Dermis microvascular lymphatic vessel endothelial cell (primary cell): ENCODE measurements around the gene ZBTB39. TPM values are rescaled to one million over a fixed set of nuclear protein-coding genes. Genes with fewer than 3 reads are reported as not detected.
A peak's percentile ranks its signal among the peaks of the same experiment; 100 is the strongest.
"Not testable (repeated sequence)": the region's sequence is repeated elsewhere in the genome, so short reads cannot be mapped to it uniquely, and the experiment has no call there.

Experiments
- DNase-seq, 2 donors: peaks; one replicate each; pipeline versions ENCODE4 v3.0.0 to v3.0.0-alpha.2; 2010; ENCODE audit warnings: low read depth in 2 of 2
- total RNA-seq: library from RNA; depleted of rRNA; stranded (reverse); fragments of >200 nt; gene quantifications from 2 replicates; pipeline ENCODE4 v1.2.1, GENCODE V29; 2014

Gene ZBTB39
- total RNA-seq, 1 donor from 2014 or later: 5.6 TPM

DNA sequence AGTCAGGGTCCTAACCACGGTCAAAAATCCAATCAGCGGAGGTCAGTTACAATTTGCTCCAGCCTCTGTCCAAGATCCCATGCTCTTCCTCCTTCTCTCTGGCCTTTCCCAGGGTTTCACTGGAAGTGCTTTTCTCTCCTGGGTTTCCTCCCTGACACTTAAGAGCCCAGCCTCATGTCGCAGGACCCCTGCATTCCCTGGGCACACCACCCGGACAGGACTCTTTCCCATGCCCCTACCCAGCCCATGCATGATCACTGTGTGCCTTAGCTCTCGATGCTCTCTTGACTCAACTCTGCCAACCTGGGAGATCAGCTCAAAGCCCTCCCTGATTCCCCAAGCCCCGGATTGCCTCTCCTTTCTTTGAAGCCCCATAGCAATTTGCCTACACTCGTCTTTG, 25.4 kb upstream of the ZBTB39 start:
- DNase-seq: no peak

DNA sequence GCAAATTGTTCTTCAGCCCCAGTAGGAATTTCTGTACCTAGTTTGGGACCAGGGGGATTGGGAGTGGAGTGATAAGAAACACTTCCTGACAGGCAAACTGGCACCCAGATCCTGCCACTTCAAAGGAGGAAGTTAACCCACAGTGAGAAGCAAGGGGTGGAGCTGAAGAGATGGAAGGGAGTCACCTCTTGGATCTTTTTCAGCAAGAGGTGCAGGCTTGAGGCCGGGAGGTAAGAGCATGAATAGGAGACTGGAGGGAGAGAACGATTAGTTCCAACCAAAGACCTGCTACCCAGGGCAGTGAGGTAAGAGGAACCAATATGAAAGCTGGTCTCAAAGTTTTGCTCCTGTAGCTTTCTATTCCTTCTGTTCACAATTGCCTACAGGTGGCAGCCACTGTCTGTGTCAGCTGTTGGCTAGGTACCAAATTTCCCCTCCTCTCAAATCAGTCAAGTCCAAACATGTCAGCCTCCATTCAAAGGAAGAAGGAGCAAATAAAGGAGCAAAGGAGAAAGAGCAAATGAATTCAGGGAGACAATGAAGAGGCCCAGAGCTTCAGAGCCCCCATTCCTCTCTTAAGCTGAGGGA, 24.9 kb upstream of the ZBTB39 start:
- peak in 1 of 2 donors; percentile 12 for DNase-seq

DNA sequence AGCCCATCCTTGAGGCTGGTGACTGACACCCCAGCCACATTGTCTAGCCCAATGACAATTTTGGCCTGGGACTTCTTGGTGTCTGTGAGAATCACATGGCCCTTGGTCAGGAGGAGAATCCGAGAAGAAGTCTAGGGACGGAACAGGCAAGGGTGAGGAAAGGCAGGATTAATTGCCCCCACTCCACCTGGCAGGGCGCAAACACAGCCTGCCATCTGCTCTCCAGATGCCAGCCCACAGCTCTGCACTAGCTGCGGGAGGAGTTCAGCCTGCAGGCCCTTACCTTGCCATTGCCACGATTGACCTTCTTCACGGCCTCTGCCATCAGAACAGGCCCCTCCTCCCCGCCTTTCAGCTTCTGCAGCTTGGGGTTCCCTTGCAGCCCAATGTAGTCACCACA, 23.1 kb upstream of the ZBTB39 start:
- DNase-seq: no peak

DNA sequence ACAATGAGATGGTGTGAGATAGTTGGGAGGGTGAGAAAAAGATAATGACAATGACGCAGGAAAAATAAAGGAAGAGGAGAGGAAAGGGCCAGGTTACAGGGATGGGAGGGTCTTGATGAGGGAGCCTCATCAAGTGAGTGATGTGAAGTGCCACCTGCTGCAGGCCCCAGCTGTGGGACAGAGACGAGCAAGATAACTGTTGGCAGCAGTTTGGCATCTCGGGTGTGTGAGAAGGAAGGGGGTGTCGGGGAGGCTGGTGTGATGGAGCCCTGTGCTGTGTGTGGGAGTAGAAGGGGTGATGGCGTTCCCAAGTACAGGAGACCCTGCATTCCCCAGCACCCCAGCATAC, 21.4 kb upstream of the ZBTB39 start:
- no peak for DNase-seq

DNA sequence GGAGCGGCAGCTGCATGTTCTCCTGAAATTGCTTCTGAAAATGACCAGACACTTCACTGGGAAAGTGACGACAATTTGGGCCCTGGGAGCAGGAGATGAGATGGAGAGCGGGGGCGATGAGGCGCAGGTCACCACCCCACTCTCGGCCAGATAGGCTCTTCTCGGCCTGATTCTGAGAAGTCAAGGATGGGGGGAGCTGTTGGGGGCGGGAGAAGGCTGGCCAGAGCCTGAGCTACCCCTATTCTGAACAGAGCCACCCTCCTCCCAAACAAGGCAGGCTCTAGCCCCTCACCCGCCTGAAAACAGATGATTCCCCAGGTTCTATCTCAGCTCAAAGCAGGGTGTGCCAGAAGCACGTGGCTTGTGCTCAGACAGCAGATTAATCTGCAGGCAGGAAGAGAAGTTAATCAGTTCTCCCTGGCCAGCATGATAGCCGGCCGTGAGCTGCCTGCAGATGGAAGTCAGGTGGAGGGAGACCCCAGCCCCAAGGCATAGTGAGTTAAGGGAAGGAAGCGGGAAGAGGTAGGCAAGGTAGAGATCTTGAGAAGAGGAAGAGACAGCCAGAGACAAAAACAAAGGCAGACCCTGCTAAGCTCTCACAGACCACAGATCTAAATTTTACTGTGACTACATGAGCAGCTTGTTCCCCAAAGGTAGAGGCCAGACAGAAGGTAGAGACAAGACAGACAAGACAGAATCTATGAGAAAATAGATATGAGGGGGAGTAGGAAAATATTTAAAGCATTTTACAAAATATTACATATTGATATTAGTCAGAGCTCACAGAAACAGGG, 20.9 kb upstream of the ZBTB39 start:
- DNase-seq: no peak

DNA sequence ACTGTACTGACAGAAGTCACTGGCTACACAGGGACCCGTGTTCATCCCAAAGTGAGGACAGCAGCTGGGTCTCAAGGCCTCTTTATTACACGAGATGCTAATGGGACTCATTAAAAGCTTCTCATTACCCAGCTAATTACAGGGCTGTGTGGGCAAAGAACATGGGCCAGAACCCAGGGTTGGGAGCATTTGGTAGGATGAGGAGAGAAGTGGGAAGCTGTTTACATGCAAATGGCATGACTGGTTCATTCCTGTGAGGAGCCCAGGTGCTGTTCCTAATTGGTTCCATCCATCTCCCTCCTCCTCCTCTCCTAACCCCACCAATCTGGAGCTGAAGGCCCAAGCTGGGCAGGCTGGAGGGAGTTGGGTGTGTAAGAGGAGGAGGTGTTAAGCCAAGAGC, 18.9 kb upstream of the ZBTB39 start:
- no peak for DNase-seq

DNA sequence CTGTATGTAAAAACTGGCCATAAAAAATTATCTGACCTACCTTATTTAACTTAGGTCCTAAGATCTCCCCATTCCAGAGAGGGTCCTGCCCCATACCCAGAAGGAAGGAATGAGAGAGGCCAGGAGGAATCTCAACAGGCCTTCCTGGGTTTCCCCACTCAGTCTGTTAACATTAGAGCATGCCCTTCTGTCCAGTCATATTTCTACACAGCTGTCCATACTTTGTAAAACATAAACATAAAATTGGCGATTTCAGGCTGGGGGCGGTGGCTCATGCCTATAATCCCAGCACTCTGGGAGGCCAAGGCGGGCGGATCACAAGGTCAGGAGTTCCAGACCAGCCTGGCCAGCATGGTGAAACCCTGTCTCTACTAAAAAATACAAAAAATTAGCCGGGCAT, 16.0 kb upstream of the ZBTB39 start:
- DNase-seq: not testable (repeated sequence)

DNA sequence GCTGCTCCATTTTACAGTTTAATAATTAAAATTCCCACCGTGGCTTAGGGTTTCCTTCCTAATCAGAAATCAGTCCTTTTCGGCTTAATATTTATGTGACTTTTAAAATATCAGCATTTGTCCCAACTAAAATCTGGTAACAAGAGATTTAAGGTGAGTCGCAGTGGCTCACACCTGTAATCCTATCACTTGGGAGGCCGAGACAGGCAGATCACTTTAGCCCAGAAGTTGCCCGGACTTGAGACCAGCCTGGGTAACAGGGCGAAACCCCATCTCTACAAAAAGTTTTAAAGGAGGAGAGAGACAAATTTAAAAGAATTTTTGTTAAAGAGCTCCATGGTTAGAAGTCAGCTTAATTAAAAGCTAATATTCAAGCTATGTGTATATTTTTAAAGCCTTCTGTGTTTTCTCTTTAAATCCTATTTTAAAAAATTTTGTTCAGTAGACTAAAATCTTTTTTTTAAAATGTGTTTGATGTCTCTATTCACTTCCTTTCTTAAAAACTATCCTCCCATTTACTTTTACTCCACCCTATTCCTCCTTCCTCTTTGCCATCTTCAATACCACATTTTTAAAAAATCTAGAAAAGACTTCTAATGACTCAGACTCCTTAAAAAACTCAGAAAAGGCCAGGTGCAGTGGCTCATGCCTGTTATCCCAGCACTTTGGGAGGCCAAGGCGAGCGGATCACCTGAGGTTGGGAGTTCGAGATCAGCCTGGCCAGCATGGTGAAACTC, 13.8 kb upstream of the ZBTB39 start:
- no peak for DNase-seq

DNA sequence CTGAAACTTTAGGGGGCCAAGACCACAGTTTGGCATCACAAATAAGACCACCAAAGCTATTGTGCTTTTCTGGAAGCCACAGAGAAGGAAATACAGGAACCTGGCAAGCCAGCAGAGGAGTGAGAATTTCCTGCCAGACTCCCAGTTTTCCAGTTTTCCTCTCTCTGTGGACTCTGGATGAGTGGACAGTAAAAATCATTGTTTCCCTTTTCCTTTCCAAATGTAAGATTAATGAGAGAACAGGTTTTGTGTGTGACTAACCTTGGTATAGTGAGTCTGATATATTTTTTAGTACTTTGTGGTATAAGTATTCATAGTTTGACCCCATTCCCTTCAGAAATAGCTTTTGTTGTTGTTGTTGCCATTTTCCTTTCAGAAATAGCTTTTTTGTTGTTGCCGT, 12.6 kb upstream of the ZBTB39 start:
- DNase-seq: peak; percentile 34 to 45

DNA sequence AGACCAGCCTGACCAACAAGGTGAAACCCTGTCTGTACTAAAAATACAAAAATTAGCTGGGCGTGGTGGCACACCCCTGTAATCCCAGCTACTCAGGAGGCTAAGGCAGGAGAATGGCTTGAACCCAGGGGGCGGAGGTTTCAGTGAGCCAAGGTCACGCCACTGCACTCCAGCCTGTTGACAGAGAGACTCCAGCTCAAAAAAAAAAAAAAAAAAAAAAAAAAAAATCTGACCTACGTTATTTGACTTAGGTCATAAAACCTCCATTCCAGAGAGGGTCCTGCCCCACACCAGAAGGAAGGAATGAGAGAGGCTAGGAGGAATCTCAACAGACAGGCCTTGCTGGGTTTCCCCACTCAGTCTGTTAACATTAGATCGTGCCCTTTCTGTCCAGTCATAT, 12.0 kb upstream of the ZBTB39 start:
- DNase-seq: not testable (repeated sequence)

DNA sequence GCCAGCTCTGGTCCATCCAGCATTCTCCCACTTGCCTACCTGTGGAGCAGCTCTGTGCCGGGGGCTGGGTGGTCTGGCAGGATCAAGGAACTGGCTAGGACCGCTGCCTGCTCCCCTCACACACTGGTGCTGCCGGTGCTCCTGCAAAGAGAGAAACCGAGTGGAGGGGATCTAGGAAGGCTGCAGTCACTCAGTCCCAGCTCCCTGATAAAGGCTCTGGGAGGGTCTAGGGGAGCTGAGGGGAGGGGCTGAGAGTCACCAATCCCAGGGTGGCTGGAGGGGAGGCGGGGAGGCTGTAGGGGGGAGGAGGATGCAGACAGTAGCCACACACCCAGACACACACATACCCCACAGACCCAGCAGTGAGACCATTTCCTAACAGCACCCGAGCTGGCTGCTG, 10.0 kb upstream of the ZBTB39 start, which contains the start of gene TAC3:
Gene TAC3, minus strand, starts transcription at position 182 of the 400 bp plus-strand sequence. CDS start 732 bp downstream, outside the sequence.
- no peak for DNase-seq

DNA sequence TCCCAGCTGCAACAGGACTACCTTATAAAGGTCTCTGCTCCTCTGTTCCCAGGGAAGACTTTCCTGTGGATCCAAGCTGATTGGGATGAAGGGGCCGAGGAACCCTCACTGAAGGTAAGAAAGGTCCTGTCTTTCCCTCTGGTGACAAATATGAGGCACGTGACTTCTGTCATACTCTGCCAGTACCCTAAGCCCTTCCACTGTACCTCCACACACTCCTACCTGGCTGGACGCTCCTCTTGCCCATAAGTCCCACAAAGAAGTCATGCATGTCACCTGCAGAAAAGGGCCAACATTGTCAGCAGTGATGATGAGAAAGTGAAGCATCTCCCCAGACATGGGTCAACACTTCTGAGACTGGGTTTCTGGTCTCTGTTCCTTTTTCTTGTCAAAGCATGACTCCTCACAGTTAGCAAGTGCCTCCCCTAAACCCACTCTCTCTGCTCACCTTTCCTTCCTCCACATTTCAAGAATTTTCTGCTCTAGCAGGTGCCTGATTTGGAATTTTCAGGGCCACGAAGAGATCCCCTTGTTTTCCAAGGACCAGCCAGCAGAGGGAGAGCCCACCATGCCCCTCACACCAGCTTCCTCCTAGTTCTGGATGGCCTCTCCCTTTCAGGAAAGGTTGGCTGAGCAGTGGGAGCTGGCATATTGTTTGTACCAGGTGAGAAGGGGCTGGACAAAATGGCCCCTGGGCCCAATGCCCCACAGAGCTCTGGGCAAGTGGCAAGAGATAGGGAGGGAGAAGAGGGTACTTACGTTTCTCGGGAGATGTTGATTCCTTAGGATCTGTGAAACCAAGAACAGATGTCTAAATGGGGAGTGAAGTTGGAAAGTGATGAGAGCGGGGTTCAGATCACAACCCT, 6.5 kb upstream of the ZBTB39 start:
- no peak for DNase-seq

DNA sequence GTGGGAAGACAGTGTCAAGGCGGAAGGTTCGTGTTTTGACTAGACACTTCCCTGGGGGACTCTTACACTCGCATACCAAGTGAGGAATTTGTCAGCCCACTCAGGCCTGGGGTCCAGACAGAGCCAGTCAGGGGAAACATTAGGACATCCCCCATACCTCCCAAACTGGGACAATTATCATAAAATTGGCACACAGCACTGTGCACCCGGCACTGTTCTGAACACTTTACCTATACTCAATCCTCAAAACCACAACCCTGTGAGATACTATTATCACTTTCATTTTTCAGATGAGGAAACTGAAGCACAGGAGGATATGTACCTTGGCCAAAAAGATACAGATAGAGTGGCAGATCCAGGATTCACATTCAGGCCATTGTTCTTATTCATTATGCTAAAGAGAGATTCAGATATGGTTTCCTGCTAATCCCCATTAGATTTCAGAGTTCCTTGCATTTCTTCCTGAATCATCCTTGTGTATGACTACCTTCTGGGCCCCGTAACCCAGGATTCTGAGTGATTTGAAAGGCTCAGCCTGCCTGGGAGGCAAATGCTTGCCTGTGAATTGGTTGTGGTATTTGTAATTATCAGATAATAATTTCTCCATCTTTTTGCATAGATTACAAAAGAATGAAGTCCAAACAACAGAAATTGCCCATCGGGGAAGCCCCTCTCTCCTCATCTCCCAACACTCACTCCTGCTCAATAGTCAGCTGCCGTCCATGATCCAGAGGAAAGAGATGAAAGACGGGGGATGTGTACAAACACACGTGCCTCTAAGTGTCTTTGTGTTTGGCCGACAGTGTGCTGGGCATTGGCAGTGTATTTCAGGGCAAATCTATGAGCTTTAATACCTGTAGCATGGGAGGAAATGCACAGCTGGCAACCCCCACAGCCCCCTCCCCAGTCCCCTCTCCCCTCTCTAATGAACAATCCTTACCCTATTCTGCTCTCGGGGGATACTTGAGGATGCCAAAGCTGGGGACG, 5.4 kb upstream of the ZBTB39 start:
- DNase-seq: no peak

DNA sequence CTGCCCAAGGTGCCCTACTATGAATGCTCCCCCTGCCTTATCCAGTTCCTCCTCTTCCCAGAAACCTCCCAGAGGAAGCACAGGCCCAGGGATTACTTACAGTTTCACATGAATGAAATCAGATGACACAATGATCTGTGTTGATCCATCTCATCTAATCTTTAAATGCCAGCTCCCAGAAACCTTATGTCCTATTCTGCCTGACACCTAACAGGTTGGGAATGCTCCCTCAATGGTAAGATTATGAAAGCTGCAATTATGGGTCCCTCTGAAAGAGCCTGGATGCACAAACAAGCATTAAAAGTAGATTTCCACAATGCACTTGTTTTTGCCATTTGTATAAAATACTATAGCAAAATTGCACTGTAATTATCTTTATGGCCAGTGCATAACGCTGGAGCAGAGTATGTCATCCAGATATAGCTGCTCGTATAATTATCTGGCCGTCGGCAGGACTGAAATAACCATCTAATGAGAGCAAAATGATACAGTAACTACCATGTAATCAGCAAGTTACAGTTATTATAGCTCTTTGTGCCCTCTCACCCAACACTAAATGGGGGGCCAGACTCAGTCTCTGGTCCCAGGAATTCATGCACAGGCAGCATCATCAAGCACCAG, 4.4 kb upstream of the ZBTB39 start:
- DNase-seq: no peak

DNA sequence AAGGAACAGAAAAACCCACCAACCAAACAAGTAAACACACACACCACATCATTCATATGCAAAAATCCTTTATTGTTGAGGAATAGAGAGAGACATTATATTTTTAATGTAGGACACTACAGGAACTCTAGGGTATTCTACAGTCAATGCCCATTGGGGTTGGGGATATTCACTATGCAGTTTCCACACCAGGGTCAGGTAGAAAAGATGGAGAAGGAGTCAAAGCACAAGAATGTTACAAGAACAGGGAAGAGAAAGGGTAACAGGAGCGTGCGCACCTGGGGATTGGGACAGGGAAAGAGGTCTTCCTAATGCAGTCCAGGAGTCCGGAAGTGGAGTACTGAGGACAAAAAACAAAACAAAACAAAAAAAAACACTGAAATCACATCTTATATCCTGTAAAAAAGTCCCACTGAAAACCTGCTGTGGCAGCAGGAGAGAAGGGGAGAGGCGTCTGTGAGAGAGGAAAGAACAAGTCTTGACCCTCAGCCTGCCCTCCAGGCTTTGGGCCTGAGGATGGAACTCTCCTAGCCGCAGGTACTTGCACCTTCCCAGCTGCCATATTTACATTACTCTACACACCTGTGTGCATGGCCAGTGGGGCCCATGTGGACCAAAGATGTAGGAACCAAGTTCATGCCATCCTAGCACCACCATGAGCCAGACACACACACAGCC, 3.7 kb upstream of the ZBTB39 start:
- DNase-seq: no peak

DNA sequence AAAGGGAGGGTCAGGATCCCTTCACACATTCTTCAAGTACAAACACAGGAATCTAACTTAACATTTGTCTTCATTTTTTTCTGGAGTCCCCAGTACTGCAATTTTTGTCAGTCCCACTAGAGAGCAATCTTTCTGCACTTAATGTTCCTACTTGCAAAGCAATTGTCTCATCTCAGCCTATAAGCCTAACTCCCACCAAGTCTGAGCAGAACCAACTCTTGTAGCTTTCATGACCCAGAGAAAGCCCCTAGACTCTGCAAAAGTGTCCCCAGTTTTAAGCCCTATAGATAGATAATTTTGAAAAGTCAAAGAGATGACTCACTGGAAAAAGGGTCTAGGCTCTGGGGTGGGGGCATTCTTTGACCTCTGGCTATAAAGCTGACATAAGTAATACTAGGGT, 1.8 kb upstream of the ZBTB39 start:
- peak; percentile 65 to 66 for DNase-seq

DNA sequence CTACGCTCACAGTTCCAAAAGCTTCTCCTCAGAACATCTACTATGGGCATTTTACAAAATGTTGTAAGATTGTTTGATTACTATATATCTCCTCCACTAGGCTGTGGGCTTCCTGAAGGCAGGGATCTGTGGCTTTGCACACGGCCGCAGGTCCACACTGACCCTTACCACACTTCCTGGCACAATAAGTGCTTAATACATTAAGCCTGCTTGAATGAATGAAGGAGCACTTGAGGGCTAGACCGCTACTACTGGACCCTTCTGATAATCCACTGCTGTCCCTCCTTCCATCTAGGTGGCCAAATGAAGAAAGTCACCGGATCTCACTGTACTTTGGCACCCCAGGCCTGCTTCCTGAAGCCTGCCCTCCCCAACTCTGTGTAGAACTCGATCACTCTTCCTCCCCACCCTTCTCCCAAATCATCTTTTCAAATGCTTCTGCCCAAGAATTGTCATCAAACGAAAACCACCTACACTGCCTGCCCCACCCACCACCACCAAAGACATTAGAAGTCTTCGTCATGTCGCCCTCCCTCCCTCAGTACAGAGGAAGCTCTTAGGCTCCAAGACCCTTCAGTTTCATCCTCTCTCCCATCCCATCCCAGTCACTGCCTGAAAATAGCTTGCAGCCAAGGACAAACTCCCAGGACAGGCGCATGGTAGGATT, 596 bp upstream of the ZBTB39 start:
- DNase-seq: no peak

DNA sequence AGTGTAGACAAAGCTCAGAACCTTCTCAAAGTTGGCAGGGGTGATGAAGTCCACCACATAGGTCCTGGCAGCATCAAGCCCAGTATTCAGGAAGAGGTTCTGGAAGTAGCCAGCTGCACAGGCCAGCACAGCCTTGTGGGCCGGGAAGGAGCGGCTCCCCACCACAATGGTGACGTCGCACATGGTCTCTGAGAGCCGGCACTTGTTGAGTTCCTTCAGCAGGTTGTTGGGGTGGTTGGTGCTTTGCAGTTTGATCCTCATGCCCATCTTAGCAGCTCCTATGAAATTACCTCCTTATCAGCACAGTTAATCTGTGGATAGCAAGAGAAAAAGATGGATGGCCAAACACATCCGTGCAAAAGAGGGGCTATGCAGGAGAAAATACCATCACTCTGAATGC, 1.7 kb downstream of the ZBTB39 start:
- DNase-seq: no peak

DNA sequence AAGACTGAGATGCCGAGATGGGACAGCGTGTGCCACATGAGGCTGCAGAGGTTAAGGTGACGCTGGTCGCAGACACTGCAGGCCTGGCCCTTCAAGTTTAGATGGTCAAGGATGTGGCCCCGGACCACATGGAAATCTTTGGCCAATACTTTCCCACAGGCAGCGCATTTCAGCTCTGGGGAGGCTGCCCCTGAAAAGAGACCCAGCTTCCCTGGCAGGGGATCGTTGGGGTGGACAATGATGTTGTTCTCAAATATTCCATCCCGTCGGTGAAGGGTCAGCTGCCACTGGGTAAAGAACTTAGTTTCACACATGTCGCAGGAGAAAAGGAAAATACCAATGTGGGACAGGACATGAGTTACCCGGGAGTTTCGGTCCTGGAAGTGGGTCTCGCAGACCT, 3.0 kb downstream of the ZBTB39 start:
- DNase-seq: no peak
